Body of pancreas (tissue), 4 donors: ENCODE data around the gene CPXM1. TPM values are rescaled to one million over a fixed set of nuclear protein-coding genes. Genes with fewer than 3 reads are reported as not detected.

Source experiments
- ATAC-seq: fragments of 150-250 bp; one replicate; pipeline ENCODE4 v1.9.1; 2016
- DNase-seq, 4 donors: peaks; one replicate each; pipeline ENCODE4 v3.0.0-alpha.2; 2019
- H3K27ac ChIP-seq, 4 donors: fragments of 200-600 bp; sonication (generic); 1 replicate in 3 of 4; 2 replicates in 1 of 4; pipeline versions ENCODE4 v1.5.1 to v1.6.1; 2016 to 2019; ENCODE audit warnings: mild to moderate bottlenecking in 1 of 4, mixed read lengths in 1 of 4, moderate library complexity in 1 of 4
- H3K27me3 ChIP-seq, 2 donors: fragments of 200-600 bp; sonication (generic); one replicate each; pipeline ENCODE4 v1.6.0; 2016; ENCODE audit warnings: mild to moderate bottlenecking in 1 of 2
- H3K36me3 ChIP-seq, 2 donors: fragments of 200-600 bp; sonication (generic); replicated peaks in 1 of 2; 2 replicates each; pipeline ENCODE4 v1.5.1; 2016; ENCODE audit warnings: low read depth in 2 of 2; ENCODE audit not compliant: insufficient read depth in 1 of 2
- H3K4me1 ChIP-seq: fragments of 200-600 bp; sonication (generic); one replicate; pipeline ENCODE4 v1.6.0; 2016
- H3K4me3 ChIP-seq, 2 donors: fragments of 200-600 bp; sonication (generic); 1 replicate in 1 of 2; 2 replicates in 1 of 2; pipeline ENCODE4 v1.5.1; 2016 to 2019
- H3K9me3 ChIP-seq, 3 donors: fragments of 200-600 bp; sonication (generic); 1 replicate in 2 of 3; 2 replicates in 1 of 3; pipeline ENCODE4 v1.5.1; 2016
- POLR2A ChIP-seq, 3 donors: fragments of 450-650 bp; IDR thresholded peaks; one replicate each; pipeline ENCODE4 v1.6.1; 2016; ENCODE audit warnings: antibody characterized with exemption in 3 of 3, mild to moderate bottlenecking in 2 of 3
- WGBS, 2 donors: methylation state at CpG; one replicate each; pipeline ENCODE4 v1.1.5; 2017; 5-methylcytosine and 5-hydroxymethylcytosine counted together
- intact Hi-C: fragments of 100-400 bp; cut with DNase I; formaldehyde crosslinking; loops from one replicate; pipeline ENCODE4 v1.15.1; 2023
- total RNA-seq, 2 donors: library from RNA; depleted of rRNA; stranded (reverse); fragments of >200 nt; gene quantifications; one replicate each; pipeline ENCODE4 v1.1.0, GENCODE V29; 2016
- TF ChIP-seq, protein P1 (sequence below), 7 experiments: fragments of 450-650 bp in 4 of 7; fragments of 200-600 bp in 3 of 7; sonication (generic) in 3 of 7; IDR thresholded peaks; one replicate each; pipeline ENCODE4 v1.5.1; 2016 to 2019; ENCODE audit warnings: antibody characterized with exemption in 7 of 7

CPXM1 gene
- total RNA-seq, 2 donors from 2014 or later, result 2.3 to 4.9 TPM

DNA sequence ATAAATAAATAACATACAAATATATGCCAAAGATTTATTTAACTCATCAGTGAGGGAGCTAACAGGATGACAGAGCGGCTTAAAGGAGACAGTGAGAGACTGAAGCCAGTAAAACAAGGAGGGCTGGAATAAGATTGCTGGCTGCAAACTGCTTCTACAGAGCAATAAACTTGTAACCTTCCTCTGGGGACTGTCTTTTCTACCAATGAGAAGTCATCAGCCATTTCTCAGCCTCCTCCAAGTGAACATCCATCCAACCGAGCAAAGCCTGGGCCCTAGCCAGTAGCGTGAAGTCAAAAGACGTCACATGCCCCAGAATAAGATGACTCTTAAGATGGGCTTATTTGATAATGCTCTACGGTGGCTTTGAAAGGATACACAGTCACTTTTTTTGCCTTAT lies 42.5 kb downstream of the CPXM1 start:
- intact Hi-C loops, result no loop called here
- Histone ChIP-seq H3K4me3 (no peak overlapping the region), H3K9me3 (no peaks in the 10 kb centered on the region), H3K27me3 (peaks cover 0 to 7% of the 10 kb centered on the region in 2 donors), H3K27ac (no peak overlapping the region), H3K36me3 (no peaks in the 10 kb centered on the region), H3K4me1 (peaks cover 3% of the 10 kb centered on the region)
- no peak for TF ChIP-seq POLR2A (IDR thresholded peaks at IDR 0.05)
- TF ChIP-seq, protein P1, sequence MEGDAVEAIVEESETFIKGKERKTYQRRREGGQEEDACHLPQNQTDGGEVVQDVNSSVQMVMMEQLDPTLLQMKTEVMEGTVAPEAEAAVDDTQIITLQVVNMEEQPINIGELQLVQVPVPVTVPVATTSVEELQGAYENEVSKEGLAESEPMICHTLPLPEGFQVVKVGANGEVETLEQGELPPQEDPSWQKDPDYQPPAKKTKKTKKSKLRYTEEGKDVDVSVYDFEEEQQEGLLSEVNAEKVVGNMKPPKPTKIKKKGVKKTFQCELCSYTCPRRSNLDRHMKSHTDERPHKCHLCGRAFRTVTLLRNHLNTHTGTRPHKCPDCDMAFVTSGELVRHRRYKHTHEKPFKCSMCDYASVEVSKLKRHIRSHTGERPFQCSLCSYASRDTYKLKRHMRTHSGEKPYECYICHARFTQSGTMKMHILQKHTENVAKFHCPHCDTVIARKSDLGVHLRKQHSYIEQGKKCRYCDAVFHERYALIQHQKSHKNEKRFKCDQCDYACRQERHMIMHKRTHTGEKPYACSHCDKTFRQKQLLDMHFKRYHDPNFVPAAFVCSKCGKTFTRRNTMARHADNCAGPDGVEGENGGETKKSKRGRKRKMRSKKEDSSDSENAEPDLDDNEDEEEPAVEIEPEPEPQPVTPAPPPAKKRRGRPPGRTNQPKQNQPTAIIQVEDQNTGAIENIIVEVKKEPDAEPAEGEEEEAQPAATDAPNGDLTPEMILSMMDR (IDR thresholded peaks at IDR 0.05), result no peak
- ATAC-seq (no peak), DNase-seq (no peak)
- 68 to 72% methylated on average over 5 of the region's 5 CpGs for WGBS, 2 donors

DNA sequence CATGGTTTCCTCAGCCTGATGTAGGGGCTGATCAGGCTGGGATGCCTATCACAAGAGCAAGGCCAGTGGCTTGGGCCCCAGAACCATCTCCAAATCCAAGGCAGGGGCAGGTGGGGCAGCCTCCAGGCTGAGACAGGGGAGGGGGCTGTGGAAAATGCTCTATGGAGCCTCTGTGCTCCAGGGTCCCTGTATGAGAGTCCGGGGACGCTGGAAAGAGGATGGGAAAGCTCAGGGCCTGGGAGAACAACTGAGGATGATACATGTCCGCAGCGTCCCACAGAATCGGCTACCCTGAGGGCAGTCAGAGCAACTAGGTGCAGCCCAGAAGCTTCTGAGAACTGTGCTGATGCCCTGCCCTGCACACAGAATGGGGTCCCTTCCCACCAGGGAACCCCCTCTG lies 43.4 kb downstream of the CPXM1 start:
- Histone ChIP-seq H3K27me3 (peaks cover 0 to 7% of the 10 kb centered on the region in 2 donors), H3K36me3 (no peaks in the 10 kb centered on the region), H3K9me3 (no peaks in the 10 kb centered on the region), H3K27ac (no peak overlapping the region), H3K4me1 (peaks cover 12% of the 10 kb centered on the region), H3K4me3 (no peak overlapping the region)
- ATAC-seq, result no peak
- 73 to 79% methylated on average over 3 to 5 of the region's 5 CpGs for WGBS, 2 donors
- DNase-seq, result no peak
- TF ChIP-seq POLR2A (IDR thresholded peaks at IDR 0.05), result no peak
- TF ChIP-seq, protein P1 (IDR thresholded peaks at IDR 0.05), result no peak
- intact Hi-C loops, result no loop called here

DNA sequence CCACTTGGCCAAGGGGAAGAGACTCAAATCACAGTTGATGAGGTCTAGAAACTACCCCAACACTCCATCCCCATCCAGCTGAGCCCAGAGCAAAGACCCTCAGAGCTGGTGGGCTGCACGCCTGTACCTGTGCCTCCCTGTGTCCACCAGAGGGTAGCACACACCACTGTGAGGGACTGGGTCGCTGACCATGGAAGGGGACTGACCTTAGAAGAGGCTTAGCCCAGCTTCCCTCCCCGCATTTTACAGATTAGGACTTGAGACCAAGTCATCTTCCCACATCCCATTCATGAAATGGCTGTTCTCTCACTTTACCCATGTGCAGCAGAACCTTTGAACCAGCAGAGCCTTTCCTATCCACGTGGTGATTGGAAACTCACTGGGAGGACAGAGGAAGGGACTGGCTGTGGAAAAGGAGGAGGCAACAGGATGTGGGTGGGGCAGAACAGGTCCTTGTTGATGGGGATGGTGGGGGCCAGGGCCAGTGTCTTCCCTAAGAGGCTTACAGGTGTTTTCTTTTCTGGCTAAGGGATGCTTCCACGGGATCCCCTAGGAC lies 44.3 kb downstream of the CPXM1 start:
- intact Hi-C loops, result no loop called here
- no peaks in the 10 kb centered on the region for H3K36me3 ChIP-seq
- DNase-seq (peak in 2 of 4 donors; percentile 31 to 47), ATAC-seq (no peak)
- H3K27me3 ChIP-seq, result peaks cover 0 to 7% of the 10 kb centered on the region in 2 donors
- H3K9me3 ChIP-seq, result no peaks in the 10 kb centered on the region
- H3K4me3 ChIP-seq, result no peak overlapping the region
- peaks cover 21% of the 10 kb centered on the region for H3K4me1 ChIP-seq
- no peak overlapping the region for H3K27ac ChIP-seq
- WGBS, 2 donors, result 30 to 37% methylated on average over 3 to 5 of the region's 5 CpGs
- TF ChIP-seq, protein P1 (IDR thresholded peaks at IDR 0.05), result peak; percentile 24 to 63 (median 48)
- no peak for TF ChIP-seq POLR2A (IDR thresholded peaks at IDR 0.05)

DNA sequence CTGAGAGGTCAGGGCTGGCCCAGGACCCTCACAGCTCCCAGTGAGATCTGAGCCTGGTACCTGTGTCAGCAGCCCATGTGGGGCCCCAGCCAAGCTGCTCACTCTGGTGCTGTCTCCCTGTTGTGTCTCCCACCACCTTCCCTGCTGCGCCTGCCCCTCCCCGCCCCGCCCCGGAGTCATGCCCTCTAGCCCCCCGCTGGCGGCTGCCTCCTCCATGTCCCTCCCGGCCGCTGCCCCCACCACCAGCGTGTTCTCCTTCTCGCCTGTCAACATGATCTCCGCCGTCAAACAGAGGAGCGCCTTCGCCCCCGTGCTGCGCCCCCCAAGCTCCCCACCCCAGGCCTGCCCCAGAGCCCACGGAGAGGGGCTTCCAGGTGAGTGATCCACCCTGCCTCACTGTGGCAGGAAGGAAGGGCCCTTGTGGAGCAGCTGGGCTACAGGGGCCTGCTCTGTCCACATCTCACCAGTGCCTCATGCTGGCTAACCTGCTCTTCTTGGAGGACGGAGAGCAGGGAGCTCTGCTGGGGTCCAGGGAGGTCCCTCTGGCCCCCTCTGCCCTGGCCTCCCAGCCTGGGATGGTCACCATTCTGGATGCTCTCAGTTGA lies 44.9 kb downstream of the CPXM1 start:
- Histone ChIP-seq H3K4me1 (peaks cover 27% of the 10 kb centered on the region), H3K4me3 (no peak overlapping the region), H3K27ac (no peak overlapping the region), H3K27me3 (peaks cover 0 to 7% of the 10 kb centered on the region in 2 donors), H3K9me3 (no peaks in the 10 kb centered on the region), H3K36me3 (no peaks in the 10 kb centered on the region)
- 41 to 52% methylated on average over 5 to 16 of the region's 18 CpGs for WGBS, 2 donors
- DNase-seq (no peak), ATAC-seq (no peak)
- no peak for TF ChIP-seq POLR2A (IDR thresholded peaks at IDR 0.05)
- TF ChIP-seq, protein P1 (IDR thresholded peaks at IDR 0.05), result no peak
- intact Hi-C loops, result no loop called here

DNA sequence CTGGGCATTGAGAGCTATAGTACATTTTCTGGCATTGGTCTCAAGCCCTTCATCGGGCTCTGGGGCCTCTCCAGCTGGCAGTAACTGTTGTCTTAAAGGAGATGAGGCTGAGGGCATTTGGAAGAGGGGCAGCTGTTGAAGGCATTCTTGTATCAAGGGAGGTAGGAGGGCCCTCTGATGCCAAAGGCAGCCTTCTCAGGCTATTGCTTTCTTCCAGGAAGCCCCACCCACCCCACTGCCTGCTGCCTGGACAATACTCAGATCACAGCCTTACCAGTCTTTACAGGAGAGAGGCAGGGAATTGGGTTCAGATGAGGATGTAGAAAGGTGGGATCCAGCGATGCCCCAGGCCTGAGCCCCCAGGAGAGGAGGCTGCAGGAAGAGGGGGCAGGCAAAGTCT lies 46.0 kb downstream of the CPXM1 start:
- intact Hi-C loops, result no loop called here
- Histone ChIP-seq H3K4me3 (no peak overlapping the region), H3K4me1 (peaks cover 32% of the 10 kb centered on the region), H3K27me3 (peaks cover 0 to 7% of the 10 kb centered on the region in 2 donors), H3K36me3 (no peaks in the 10 kb centered on the region), H3K9me3 (no peaks in the 10 kb centered on the region), H3K27ac (no peak overlapping the region)
- TF ChIP-seq, protein P1 (IDR thresholded peaks at IDR 0.05), result no peak
- TF ChIP-seq POLR2A (IDR thresholded peaks at IDR 0.05), result no peak
- DNase-seq (no peak), ATAC-seq (no peak)
- 50 to 80% methylated on average over 2 of the region's 2 CpGs for WGBS, 2 donors
